ES-I3 (cell line): ENCODE measurements around the gene GRM8.

Experiments used
- H3K36me3 ChIP-seq: 2 replicates; pipeline ENCODE4 v1.6.1; 2013; ENCODE audit warnings: mild to moderate bottlenecking, low read length, control low read depth, moderate library complexity; ENCODE audit not compliant: insufficient read depth
- H3K4me1 ChIP-seq: 2 replicates; pipeline ENCODE4 v1.6.1; 2013; ENCODE audit warnings: mild to moderate bottlenecking, control low read depth, low read length; ENCODE audit not compliant: insufficient read depth
- H3K9ac ChIP-seq: 2 replicates; pipeline ENCODE4 v1.6.1; 2013; ENCODE audit warnings: low read depth, mild to moderate bottlenecking, low read length, moderate library complexity
- H3K9me3 ChIP-seq: 2 replicates; pipeline ENCODE4 v1.6.1; 2013; ENCODE audit warnings: mild to moderate bottlenecking, low read length, moderate library complexity; ENCODE audit not compliant: control insufficient read depth, insufficient read depth

The GRM8 gene

DNA sequence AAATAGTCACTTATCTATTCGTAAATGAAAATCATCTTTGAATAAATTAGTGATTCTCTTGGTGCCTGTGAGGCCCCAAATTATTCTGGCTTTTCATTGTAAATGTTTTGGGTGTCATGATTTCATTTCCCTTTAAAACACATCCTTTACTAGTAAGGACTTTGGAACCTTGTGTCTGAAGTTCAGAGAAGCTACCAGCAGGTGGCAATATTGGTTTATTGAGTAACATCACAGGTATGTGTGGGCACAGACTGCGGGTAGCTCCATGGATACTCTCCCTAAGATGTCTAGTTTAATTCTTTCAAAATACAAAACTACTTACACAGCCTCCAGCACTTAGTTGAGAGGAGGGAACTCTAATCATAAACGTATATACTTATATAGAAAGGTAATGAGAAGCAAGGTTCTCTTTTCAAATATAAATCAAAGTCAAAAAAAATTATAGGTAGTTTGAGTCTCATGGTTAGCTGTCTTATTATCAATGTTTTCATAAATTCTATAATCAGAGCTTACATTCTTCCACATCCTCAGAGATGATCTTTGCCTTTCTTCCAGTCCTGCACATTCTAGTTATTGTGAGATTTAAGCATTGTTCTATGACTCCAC, 449.6 kb downstream of the GRM8 start:
- Histone ChIP-seq H3K9me3 (no peaks in the 10 kb centered on the region), H3K36me3 (no peaks in the 10 kb centered on the region), H3K4me1 (no peaks in the 10 kb centered on the region), H3K9ac (no peak overlapping the region)

DNA sequence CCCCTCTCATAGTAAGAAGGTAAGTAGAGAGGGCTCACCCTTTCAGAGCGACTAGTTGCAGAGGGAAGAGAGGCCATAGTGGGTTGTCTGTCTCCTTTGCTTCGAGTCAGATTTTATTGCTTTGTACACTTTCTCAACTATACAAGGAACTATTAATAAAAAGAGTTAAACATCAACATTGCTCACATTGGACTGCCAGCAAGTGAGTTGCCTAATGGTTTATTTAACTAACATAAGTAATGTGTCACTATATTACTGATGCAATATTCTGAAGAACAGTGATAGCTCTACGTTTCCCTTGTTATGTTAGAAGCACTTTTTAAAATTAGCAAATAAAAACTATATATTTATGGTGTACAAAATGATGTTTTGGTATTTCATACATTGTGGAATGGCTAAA, 451.0 kb downstream of the GRM8 start:
- H3K4me1 ChIP-seq, result no peaks in the 10 kb centered on the region
- no peaks in the 10 kb centered on the region for H3K36me3 ChIP-seq
- H3K9me3 ChIP-seq, result no peaks in the 10 kb centered on the region
- H3K9ac ChIP-seq, result no peak overlapping the region

DNA sequence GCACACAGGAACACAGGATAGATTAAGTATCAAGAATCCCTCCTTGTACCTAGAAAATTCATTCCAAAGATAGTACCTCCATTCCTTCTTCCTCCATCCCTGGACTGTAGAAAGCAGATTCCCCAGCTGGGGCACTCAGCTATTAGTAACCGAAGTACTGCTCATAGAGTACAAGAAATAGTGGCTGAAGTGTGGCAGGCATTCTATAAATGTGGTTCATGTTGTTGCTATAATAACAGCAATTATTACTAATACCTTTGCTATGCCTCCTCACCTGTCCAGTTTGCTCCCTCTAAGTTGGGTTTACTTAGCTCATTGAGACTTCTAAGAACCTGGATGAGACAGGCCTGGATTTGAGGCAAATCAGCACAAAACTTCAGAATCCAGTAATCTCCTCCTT, 453.2 kb downstream of the GRM8 start:
- Histone ChIP-seq H3K9me3 (no peaks in the 10 kb centered on the region), H3K4me1 (no peaks in the 10 kb centered on the region), H3K36me3 (no peaks in the 10 kb centered on the region), H3K9ac (no peak overlapping the region)

DNA sequence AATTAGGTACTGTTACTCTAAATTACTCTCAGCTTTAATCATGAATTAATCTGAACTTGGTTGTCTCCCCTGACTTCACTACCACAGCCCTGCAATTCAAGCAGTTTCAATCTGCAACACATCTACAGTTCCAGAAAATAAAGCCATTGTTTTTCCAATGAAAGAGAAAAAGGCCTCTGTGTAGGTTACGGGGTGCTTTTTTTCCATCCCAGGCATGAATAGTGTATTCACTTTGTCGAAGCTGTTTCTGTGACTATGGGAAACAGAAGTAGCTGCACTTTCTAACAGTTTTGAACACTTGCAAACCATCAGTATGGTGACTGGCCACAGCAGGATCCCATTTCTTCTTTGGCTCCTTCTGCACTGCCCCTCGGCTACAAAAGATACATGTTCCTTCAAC, 460.2 kb downstream of the GRM8 start:
- Histone ChIP-seq H3K9me3 (no peaks in the 10 kb centered on the region), H3K9ac (no peak overlapping the region), H3K4me1 (no peaks in the 10 kb centered on the region), H3K36me3 (no peaks in the 10 kb centered on the region)

DNA sequence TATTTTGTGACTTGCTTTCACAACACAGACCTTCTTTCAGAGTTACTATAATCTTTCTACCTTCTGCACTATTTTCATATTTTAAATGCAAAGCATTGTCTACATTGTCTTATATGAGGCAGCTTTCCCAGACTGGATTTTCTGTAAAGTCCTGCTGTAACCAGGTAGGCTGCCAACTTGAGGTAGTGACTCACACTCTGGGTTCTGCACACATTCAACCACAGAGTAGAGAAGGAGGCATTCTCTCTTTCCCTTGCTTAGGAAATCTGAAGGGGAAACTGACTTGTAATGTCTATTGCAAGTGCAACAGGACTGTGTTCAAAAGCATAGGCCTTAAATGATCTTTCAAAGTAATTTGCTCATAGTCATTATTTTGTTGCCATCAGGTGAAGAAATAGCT, 461.4 kb downstream of the GRM8 start:
- no peak overlapping the region for H3K9ac ChIP-seq
- no peaks in the 10 kb centered on the region for H3K36me3 ChIP-seq
- no peaks in the 10 kb centered on the region for H3K9me3 ChIP-seq
- H3K4me1 ChIP-seq, result no peaks in the 10 kb centered on the region

DNA sequence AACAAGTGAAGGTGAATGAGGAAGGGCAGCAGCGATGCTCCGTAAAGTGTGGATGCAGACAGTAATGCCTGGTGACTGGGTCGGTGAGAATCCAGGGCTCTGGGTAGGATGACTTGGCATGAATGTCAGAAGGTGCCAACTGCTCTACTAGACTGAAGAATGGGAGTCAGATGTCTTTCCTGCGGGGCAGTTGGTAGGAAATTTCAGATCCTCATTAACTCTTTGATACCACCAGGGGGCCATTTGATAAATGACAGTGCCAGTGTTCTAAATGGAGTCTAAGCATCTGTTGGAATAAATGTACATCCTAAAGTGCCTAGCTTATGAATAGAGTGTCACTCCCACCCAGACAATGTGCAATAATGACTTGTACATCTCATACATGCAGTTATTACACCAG, 462.0 kb downstream of the GRM8 start:
- Histone ChIP-seq H3K9ac (no peak overlapping the region), H3K36me3 (no peaks in the 10 kb centered on the region), H3K9me3 (no peaks in the 10 kb centered on the region), H3K4me1 (no peaks in the 10 kb centered on the region)

DNA sequence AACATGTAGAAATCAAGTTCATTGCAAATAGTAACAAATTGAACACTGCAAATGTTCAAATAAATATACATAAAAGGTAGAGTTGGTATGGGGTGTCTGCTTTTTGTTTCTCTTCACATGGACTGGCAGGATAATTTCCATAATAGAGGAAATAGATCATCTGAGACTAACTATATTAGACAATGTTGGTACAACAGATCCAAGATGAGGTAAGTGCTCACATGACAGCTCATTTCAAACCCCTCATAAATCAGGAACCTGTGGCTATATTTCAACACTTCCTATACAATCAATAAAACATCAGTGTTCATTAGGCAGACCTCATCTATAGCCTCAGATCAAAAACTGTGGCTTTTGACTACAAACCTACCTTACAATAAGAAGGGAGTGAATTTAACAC, 469.1 kb downstream of the GRM8 start:
- no peaks in the 10 kb centered on the region for H3K36me3 ChIP-seq
- H3K9me3 ChIP-seq, result no peaks in the 10 kb centered on the region
- peaks cover 2% of the 10 kb centered on the region; the same call in 1 of the 2 replicates for H3K4me1 ChIP-seq
- no peak overlapping the region for H3K9ac ChIP-seq

DNA sequence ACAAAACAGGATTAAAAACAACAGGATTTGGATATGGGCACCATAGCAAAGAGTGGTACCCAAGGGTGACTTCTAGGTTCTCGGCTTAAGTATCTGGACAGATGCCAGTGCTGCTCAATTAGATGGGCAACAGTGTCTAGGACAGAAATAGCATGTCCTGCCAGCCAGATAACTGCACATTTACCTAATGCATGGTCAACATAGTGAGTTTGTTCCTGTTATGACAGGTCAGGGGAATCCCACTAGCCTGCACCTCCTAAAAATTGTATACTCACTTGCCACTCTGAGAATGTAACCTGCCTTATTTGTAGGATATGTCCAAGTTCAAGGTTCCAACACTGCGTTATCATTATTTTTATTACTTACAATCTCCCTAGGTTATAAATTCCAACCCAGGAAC, 471.7 kb downstream of the GRM8 start:
- Histone ChIP-seq H3K9me3 (no peaks in the 10 kb centered on the region), H3K36me3 (no peaks in the 10 kb centered on the region), H3K4me1 (peaks cover 7% of the 10 kb centered on the region; the same call in 1 of the 2 replicates), H3K9ac (no peak overlapping the region)

DNA sequence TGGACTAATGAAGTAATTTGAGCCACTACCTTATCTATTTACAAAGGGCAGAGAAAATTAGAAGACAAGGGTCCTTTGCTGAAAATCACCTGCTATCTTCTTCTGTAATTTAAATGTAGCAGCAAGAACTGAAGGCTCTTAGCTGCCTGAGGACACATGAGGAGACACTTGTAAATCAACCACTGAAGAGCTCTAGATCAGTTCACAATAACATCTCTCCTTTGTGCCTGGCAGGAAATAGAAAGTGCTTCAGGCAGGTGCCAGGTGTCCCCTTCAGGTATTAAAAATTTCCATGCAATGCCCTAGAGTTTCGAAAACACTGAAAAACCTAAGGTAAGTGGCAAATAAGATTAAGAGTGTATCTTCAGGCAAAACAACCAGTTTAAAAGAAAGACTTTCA, 474.6 kb downstream of the GRM8 start:
- no peaks in the 10 kb centered on the region for H3K9me3 ChIP-seq
- H3K9ac ChIP-seq, result no peak overlapping the region
- H3K36me3 ChIP-seq, result no peaks in the 10 kb centered on the region
- H3K4me1 ChIP-seq, result peaks cover 7% of the 10 kb centered on the region; the same call in 1 of the 2 replicates

DNA sequence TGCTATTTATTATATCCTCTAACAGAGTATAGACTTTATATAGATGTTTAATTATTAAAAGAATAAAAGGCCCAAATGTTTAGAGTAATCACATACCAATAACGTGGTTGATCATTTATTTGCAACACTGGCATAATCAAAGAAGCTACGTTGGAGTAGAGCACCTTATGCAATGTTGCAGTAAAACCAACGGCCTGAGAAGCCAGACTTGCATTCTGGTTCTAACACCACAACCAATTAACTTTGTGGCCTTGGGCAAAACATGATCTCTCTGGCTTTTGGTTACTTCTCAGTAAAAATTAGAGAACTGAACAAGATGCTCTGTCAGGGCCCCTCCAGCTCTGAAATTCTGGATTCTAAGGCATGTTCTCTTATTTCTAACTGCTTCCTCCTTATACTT, 476.2 kb downstream of the GRM8 start:
- Histone ChIP-seq H3K36me3 (no peaks in the 10 kb centered on the region), H3K9ac (no peak overlapping the region), H3K9me3 (no peaks in the 10 kb centered on the region), H3K4me1 (peaks cover 7% of the 10 kb centered on the region; the same call in 1 of the 2 replicates)

DNA sequence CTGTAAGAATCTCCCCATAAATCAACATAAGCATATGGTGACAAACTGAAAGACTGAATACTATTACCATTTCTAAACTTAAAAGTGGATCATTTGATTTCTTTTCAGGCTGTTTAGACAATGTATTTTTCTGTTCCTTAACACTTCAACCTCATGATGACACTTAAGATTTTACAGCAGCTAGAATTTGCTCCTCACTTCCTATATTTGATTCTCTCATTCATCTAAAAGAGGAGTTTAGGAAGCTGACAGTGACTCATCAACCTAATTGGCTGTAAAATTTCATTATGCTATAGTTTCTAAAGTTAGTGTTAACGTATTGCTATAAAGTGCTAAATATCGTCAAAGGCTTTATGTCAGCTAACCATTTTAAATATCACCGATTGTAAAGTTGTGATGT, 478.7 kb downstream of the GRM8 start:
- no peaks in the 10 kb centered on the region for H3K9me3 ChIP-seq
- no peak overlapping the region for H3K9ac ChIP-seq
- peaks cover 7% of the 10 kb centered on the region; the same call in 1 of the 2 replicates for H3K4me1 ChIP-seq

DNA sequence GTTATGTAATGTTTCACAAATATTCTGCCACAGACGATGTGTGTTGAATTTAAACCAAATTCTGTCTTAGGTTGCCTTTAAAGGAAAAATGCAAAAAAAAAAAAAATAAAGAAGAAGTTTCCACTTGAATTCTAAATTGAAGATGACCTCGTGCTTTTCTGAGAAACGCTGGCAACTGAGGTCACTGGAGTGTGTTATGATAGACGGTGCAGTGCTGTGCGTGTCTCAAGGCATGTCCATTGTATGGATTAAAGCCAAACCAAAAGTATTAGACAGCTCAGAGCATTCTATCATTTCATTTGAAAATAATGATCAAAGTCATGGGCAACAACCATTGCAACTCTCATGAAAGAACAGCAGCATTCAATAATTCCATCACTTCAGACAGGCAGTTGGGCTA, 483.9 kb downstream of the GRM8 start:
- H3K9me3 ChIP-seq, result no peaks in the 10 kb centered on the region
- no peak overlapping the region for H3K9ac ChIP-seq
- no peaks in the 10 kb centered on the region for H3K36me3 ChIP-seq
- H3K4me1 ChIP-seq, result no peaks in the 10 kb centered on the region

More for the DNA sequence above, 478.7 kb downstream of the GRM8 start:
- H3K36me3 ChIP-seq, result no peaks in the 10 kb centered on the region

DNA sequence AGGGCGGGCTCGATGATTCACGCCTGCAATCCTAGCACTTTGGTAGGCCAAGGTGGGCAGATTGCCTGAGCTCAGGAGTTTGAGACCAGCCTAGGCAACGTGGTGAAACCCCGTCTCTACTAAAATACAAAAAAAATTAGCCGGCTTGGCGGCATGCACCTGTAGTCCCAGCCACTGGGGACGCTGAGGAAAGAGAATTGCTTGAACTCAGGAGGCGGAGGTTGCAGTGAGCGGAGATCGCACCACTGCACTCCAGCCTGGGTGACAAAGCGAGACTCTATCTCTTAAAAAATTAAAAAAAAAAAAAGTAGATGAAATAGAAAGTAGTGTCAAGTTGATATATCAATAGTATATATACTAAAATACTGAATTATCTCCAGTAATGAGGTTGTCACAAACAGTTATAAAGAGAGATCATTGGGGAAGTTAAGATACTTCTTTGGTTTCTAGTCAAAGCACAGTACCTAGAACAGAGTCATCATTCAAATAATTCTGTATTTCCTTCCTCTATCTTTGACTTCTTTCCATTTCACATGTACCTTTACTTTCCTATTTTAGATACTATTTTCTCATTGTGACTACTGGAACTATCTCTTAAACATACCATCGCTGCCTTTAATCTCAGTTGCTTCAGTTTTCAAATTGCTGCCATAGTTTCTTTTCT, 491.7 kb downstream of the GRM8 start:
- H3K9ac ChIP-seq, result no peak overlapping the region
- no peaks in the 10 kb centered on the region for H3K9me3 ChIP-seq
- H3K4me1 ChIP-seq, result no peaks in the 10 kb centered on the region
- H3K36me3 ChIP-seq, result no peaks in the 10 kb centered on the region

DNA sequence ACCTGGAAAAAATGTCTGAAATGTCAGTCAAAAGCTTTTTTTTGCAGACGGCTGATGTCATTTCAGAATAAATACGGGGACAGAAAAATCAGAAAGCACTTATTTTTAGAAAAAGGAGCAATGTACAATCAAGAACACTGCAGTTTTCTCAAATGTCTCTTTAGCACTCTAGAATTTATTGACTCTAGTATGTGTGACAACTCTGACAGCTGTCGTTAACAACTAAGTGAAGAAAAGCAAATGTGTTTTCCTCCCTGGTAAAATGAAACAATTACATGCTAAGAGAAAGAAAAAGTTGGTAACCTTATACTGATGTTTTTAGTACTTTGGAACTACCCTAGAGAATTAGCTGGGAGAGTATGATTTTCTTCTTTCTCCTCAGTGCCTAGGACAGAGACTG, 497.4 kb downstream of the GRM8 start:
- Histone ChIP-seq H3K4me1 (no peaks in the 10 kb centered on the region), H3K9ac (no peak overlapping the region), H3K9me3 (no peaks in the 10 kb centered on the region), H3K36me3 (no peaks in the 10 kb centered on the region)

DNA sequence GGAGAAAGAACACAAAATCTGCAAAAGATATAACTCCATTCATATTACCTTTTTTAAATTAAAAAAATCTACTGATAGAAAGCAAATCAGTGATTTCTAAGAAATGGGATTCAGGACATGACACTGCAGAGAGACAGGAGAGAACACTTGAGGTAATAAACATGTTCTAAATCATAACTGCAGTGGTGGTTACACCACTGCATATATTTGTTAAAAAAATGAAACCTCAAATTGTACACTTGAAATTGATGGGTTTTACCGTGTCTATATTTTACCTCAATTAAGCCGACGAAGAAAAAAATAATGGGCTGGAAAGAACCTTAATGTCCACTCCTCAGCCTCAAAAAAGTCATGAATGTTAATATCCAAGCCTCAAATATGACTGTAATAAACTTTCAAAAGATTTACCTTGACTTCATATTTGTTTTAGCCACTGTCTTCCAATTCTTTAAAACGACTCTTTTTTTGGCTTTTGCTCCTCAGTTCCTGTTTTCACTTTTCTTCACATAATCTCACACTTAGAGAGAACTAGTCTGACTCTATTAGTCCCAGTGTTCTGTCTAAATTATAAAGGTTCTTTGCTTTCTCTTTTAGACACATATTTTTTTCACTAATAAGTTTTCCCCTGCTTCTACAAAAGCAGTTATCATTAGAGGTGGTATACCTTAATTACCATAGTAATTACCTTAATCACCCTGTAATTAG, 502.4 kb downstream of the GRM8 start:
- Histone ChIP-seq H3K9me3 (no peaks in the 10 kb centered on the region), H3K9ac (no peak overlapping the region), H3K4me1 (no peaks in the 10 kb centered on the region), H3K36me3 (no peaks in the 10 kb centered on the region)
